ENCODE data around the gene CFHR5. TPM values are rescaled to one million over a fixed set of nuclear protein-coding genes. Genes with fewer than 3 reads are reported as not detected.
"Not testable (repeated sequence)": the region's sequence is repeated elsewhere in the genome, so short reads cannot be mapped to it uniquely, and the experiment has no call there.

The CFHR5 gene
- total RNA-seq, 1 donor from 2014 or later, result not detected

DNA sequence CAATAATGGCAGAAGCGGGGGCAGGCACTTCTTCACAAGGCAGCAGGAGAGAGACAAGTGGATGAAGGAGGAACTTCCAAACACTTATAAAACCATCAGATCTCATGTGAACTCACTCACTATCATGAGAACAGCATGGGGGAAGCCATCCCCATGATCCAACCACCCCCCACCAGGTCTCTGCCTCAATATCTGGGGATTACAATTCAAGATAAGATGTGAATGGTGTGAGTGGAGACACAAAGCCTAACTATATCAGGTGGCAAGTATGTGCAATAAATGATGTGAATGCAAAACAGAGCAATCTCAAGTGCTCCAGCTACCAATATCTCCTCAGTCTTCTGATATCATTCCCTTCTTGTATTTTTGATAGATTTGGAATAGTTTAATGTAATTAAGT, 21.4 kb upstream of the CFHR5 start:
- Mint-ChIP-seq H3K27me3 (ENCODE audit: low read depth) (no peaks in the 10 kb centered on the region), H3K36me3 (ENCODE audit: low read depth) (no peaks in the 10 kb centered on the region), H3K27ac (ENCODE audit: unreplicated experiment) (no peak overlapping the region), H3K9me3 (no peaks in the 10 kb centered on the region), H3K4me3 (no peak overlapping the region), H3K4me1 (no peaks in the 10 kb centered on the region)
- DNase-seq (ENCODE audit: low read depth, low spot score), result no peak
- TF ChIP-seq CTCF (conservative IDR thresholded peaks at IDR 0.05), result no peak

- no peak for TF ChIP-seq CTCF (conservative IDR thresholded peaks at IDR 0.05)
- Mint-ChIP-seq H3K27me3 (ENCODE audit: low read depth) (no peaks in the 10 kb centered on the region), H3K36me3 (ENCODE audit: low read depth) (no peaks in the 10 kb centered on the region), H3K4me3 (no peak overlapping the region), H3K27ac (ENCODE audit: unreplicated experiment) (no peak overlapping the region), H3K9me3 (peaks cover 3% of the 10 kb centered on the region), H3K4me1 (no peaks in the 10 kb centered on the region)
- no peak for DNase-seq (ENCODE audit: low read depth, low spot score)
Measured at GRCh38 chr1:196960854-196961253, 16.5 kb upstream of the CFHR5 start.

DNA sequence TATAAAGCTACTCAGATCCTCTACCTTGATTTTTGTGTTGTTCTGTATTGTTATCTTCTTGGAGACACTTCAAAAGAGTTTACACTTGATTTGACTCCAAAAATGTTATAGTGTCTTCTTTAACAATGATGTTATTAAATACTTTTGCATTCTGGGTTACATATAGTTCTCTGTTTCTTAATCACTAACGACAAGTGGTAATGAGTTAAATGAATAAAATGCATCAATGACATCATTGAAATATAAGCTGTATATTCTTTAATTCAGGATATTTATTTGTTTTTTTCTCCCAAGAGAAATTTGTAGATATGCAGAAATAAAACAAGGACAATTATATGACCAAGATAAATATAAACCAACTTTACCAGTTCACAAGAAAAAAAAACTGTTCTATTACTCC, 7.2 kb upstream of the CFHR5 start:
- H3K36me3 Mint-ChIP-seq (ENCODE audit: low read depth), result no peaks in the 10 kb centered on the region
- H3K27me3 Mint-ChIP-seq (ENCODE audit: low read depth), result no peaks in the 10 kb centered on the region
- no peaks in the 10 kb centered on the region for H3K9me3 Mint-ChIP-seq
- no peak overlapping the region for H3K4me3 Mint-ChIP-seq
- no peak for DNase-seq (ENCODE audit: low read depth, low spot score)
- no peak for TF ChIP-seq CTCF (conservative IDR thresholded peaks at IDR 0.05)
- H3K4me1 Mint-ChIP-seq, result no peaks in the 10 kb centered on the region
- no peak overlapping the region for H3K27ac Mint-ChIP-seq (ENCODE audit: unreplicated experiment)

DNA sequence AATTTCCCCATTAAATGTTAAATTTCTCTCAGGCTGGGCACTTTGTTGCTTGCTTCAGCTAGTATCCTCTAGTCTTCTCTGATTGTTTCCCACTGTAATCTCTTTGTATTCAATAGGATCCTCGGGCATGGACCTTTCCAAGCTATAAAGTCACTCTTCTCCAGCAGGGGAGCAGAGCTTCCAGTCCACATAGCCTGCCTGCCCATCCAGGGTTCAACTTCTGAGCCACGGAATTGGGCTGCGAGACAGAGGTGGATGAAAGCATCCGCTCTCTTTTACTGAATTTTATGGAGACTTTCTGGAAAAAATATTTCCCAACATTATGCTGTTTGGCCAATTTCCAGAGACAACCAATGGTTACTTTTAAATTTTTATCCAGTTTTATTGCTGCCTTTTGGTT, 1.1 kb upstream of the CFHR5 start:
- H3K4me1 Mint-ChIP-seq, result no peaks in the 10 kb centered on the region
- no peaks in the 10 kb centered on the region for H3K9me3 Mint-ChIP-seq
- H3K27ac Mint-ChIP-seq (ENCODE audit: unreplicated experiment), result no peak overlapping the region
- no peaks in the 10 kb centered on the region for H3K27me3 Mint-ChIP-seq (ENCODE audit: low read depth)
- no peak for DNase-seq (ENCODE audit: low read depth, low spot score)
- H3K4me3 Mint-ChIP-seq, result no peak overlapping the region
- H3K36me3 Mint-ChIP-seq (ENCODE audit: low read depth), result no peaks in the 10 kb centered on the region
- TF ChIP-seq CTCF (conservative IDR thresholded peaks at IDR 0.05), result no peak

DNA sequence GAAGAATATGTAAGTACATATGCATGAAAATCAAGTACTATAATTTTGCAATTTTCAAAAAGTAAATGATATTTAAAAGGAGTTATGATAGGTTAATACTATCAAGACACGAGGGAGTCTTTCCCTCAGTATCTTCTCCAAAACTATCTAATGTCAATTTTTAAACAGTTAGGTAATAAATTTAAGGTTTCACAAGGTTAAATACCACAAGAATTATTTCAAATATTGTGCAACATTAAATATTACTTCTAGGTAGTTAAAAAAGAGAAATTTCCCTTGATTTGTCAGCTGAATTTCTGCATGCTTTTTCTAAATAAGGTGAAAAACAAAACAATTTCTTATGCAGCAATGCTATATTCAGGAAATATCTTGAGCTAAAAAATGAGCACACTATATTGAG, 3.5 kb downstream of the CFHR5 start:
- no peaks in the 10 kb centered on the region for H3K9me3 Mint-ChIP-seq
- no peak overlapping the region for H3K27ac Mint-ChIP-seq (ENCODE audit: unreplicated experiment)
- H3K4me3 Mint-ChIP-seq, result no peak overlapping the region
- no peak for TF ChIP-seq CTCF (conservative IDR thresholded peaks at IDR 0.05)
- no peaks in the 10 kb centered on the region for H3K4me1 Mint-ChIP-seq
- DNase-seq (ENCODE audit: low read depth, low spot score), result no peak
- H3K36me3 Mint-ChIP-seq (ENCODE audit: low read depth), result no peaks in the 10 kb centered on the region
- H3K27me3 Mint-ChIP-seq (ENCODE audit: low read depth), result peaks cover 2% of the 10 kb centered on the region

DNA sequence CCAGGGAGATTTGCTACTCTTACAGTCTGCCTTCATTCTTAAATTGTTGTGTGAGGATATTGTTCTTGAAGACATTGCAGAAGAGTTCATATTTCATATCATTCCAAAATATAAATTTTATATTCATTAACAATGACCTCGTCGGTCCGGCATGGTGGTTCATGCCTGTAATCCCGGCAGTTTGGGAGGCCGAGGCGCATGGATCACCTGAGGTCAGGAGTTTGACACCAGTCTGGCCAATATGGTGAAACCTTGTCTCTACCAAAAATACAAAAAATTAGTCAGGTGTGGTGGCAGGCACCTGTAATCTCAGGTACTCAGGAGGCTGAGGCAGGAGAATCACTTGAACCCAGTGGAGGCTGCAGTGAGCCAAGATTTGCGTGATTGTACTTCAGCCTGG, 4.9 kb downstream of the CFHR5 start:
- H3K27ac Mint-ChIP-seq (ENCODE audit: unreplicated experiment); H3K4me3 Mint-ChIP-seq; H3K4me1 Mint-ChIP-seq; H3K27me3 Mint-ChIP-seq (ENCODE audit: low read depth); DNase-seq (ENCODE audit: low read depth, low spot score); H3K36me3 Mint-ChIP-seq (ENCODE audit: low read depth); H3K9me3 Mint-ChIP-seq: not testable (repeated sequence)

GRCh38 chr1:196991919-196992651, 14.7 kb downstream of the CFHR5 start:
- peak overlapping the region; percentile 47 for H3K4me3 Mint-ChIP-seq
- H3K27me3 Mint-ChIP-seq (ENCODE audit: low read depth); H3K9me3 Mint-ChIP-seq; H3K4me1 Mint-ChIP-seq; H3K36me3 Mint-ChIP-seq (ENCODE audit: low read depth): not testable (repeated sequence)
- peak; percentile 47 for DNase-seq (ENCODE audit: low read depth, low spot score)
- peak overlapping the region; percentile 62 for H3K27ac Mint-ChIP-seq (ENCODE audit: unreplicated experiment)

Data from neural crest cell (in vitro differentiated cells).